Liver (tissue), 3 donors: Measurements from ENCODE around the gene ZNF622.

Experiments
- ATF3 ChIP-seq: IDR thresholded peaks from 2 replicates; pipeline ENCODE4 v1.6.1; 2016; ENCODE audit warnings: antibody characterized with exemption
- CTCF ChIP-seq: fragments of 150-350 bp; IDR thresholded peaks from 2 replicates; pipeline ENCODE4 v1.5.1; 2017; ENCODE audit warnings: improper control_type of control experiment, low read depth, low read length; ENCODE audit not compliant: missing input control
- GABPA ChIP-seq, 2 donors: IDR thresholded peaks in 1 of 2; conservative IDR thresholded peaks in 1 of 2; 2 replicates each; pipeline ENCODE4 v1.6.1; 2016; ENCODE audit warnings: antibody characterized with exemption in 2 of 2, mild to moderate bottlenecking in 1 of 2, moderate library complexity in 1 of 2
- JUND ChIP-seq, 2 donors: IDR thresholded peaks; 2 replicates each; pipeline ENCODE4 v1.6.1; 2016; ENCODE audit warnings: antibody characterized with exemption in 2 of 2
- MAX ChIP-seq: IDR thresholded peaks from 2 replicates; pipeline ENCODE4 v1.6.1; 2016; ENCODE audit warnings: antibody characterized with exemption
- RAD21 ChIP-seq, 2 donors: IDR thresholded peaks; 2 replicates each; pipeline ENCODE4 v1.6.1; 2016; ENCODE audit warnings: antibody characterized with exemption in 2 of 2, mild to moderate bottlenecking in 2 of 2
- RXRA ChIP-seq, 2 donors: IDR thresholded peaks; 2 replicates each; pipeline ENCODE4 v1.6.1; 2017 to 2018; ENCODE audit warnings: antibody characterized with exemption in 2 of 2, mild to moderate bottlenecking in 1 of 2
- TAF1 ChIP-seq: conservative IDR thresholded peaks from 2 replicates; pipeline ENCODE4 v1.6.1; 2016; ENCODE audit warnings: antibody characterized with exemption, mild to moderate bottlenecking
- YY1 ChIP-seq: IDR thresholded peaks from 2 replicates; pipeline ENCODE4 v1.6.1; 2016; ENCODE audit warnings: antibody characterized with exemption, mild to moderate bottlenecking
- donor health status: healthy.
- donor health status: healthy.

GRCh38 chr5:16480144-16480543, 14.5 kb upstream of the ZNF622 start:
- TF ChIP-seq CTCF, result no peak
- TF ChIP-seq RAD21 (IDR thresholded peaks at IDR 0.05), result no peak
- TF ChIP-seq MAX, result no peak
- TF ChIP-seq ATF3, result no peak
- no peak for TF ChIP-seq YY1
- TF ChIP-seq GABPA (IDR thresholded peaks at IDR 0.05 in 1 of 2, conservative IDR thresholded peaks at IDR 0.05 in 1 of 2), result no peak
- TF ChIP-seq JUND (IDR thresholded peaks at IDR 0.05), result no peak
- TF ChIP-seq RXRA (IDR thresholded peaks at IDR 0.05), result no peak
- TF ChIP-seq TAF1, result no peak
